ENCODE data around the gene BSCL2. TPM values are rescaled to one million over a fixed set of nuclear protein-coding genes. Genes with fewer than 3 reads are reported as not detected.

The BSCL2 gene
- total and polyA plus RNA-seq, 2 of the 13 experiments (the other 11 are each of a cell fraction or from before 2014, with no cell fraction given): 19.5 to 21.1 TPM

- TF ChIP-seq, protein P1, sequence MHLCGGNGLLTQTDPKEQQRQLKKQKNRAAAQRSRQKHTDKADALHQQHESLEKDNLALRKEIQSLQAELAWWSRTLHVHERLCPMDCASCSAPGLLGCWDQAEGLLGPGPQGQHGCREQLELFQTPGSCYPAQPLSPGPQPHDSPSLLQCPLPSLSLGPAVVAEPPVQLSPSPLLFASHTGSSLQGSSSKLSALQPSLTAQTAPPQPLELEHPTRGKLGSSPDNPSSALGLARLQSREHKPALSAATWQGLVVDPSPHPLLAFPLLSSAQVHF (CRISPR knock-in tag; IDR thresholded peaks at IDR 0.05): 0 out of 2 replicates have a peak, but pooled peaks have one; percentile 73
- TF ChIP-seq PHF21A (CRISPR knock-in tag; IDR thresholded peaks at IDR 0.05) (peak; percentile 75), ZFP36L1 (CRISPR knock-in tag; IDR thresholded peaks at IDR 0.05) (peak; percentile 96), ZBED4 (CRISPR knock-in tag; IDR thresholded peaks at IDR 0.05; ENCODE audit: borderline replicate concordance) (no peak), SALL1 (CRISPR knock-in tag; IDR thresholded peaks at IDR 0.05) (peak; percentile 90; the same call in 1 of the 2 replicates), SNAPC4 (CRISPR knock-in tag; IDR thresholded peaks at IDR 0.05) (no peak; the same call in 1 of the 2 replicates), KLF16 (CRISPR knock-in tag; IDR thresholded peaks at IDR 0.05) (peak in 1 of 2 experiments; percentile 70; a peak in 2 of 4 replicates), ZNF710 (CRISPR knock-in tag; IDR thresholded peaks at IDR 0.05; ENCODE audit: borderline replicate concordance) (peak; percentile 26; the same call in 1 of the 2 replicates), TBX2 (CRISPR knock-in tag; IDR thresholded peaks at IDR 0.05; ENCODE audit: borderline replicate concordance) (peak; percentile 74; the same call in 1 of the 2 replicates), SNAPC2 (CRISPR knock-in tag; IDR thresholded peaks at IDR 0.05) (peak; percentile 68; the same call in 1 of the 2 replicates), ZNF790 (CRISPR knock-in tag; IDR thresholded peaks at IDR 0.05; ENCODE audit: borderline replicate concordance) (peak; percentile 99; the same call in 1 of the 2 replicates), JDP2 (CRISPR knock-in tag; IDR thresholded peaks at IDR 0.05; ENCODE audit: borderline replicate concordance) (no peak)
- TF ChIP-seq, protein P2, sequence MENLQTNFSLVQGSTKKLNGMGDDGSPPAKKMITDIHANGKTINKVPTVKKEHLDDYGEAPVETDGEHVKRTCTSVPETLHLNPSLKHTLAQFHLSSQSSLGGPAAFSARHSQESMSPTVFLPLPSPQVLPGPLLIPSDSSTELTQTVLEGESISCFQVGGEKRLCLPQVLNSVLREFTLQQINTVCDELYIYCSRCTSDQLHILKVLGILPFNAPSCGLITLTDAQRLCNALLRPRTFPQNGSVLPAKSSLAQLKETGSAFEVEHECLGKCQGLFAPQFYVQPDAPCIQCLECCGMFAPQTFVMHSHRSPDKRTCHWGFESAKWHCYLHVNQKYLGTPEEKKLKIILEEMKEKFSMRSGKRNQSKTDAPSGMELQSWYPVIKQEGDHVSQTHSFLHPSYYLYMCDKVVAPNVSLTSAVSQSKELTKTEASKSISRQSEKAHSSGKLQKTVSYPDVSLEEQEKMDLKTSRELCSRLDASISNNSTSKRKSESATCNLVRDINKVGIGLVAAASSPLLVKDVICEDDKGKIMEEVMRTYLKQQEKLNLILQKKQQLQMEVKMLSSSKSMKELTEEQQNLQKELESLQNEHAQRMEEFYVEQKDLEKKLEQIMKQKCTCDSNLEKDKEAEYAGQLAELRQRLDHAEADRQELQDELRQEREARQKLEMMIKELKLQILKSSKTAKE (CRISPR knock-in tag; IDR thresholded peaks at IDR 0.05; ENCODE audit: borderline replicate concordance): no peak; the same call in 1 of the 2 replicates
Measured at GRCh38 chr11:62727165-62727871, 20.1 kb upstream of the BSCL2 start, which contains the start of gene HNRNPUL2 (continued).

Measured in HepG2 (cell line).